Stimulated activated CD4-positive, alpha-beta T cell treated with anti-CD3 and anti-CD28 coated beads, Interleukin-1b, Interleukin-23, amount 100 ng/mL, for 48 hours (primary cell): ENCODE results near the gene FHL2.
"Not testable (repeated sequence)": the region's sequence is repeated elsewhere in the genome, so short reads cannot be mapped to it uniquely, and the experiment has no call there.

ENCODE experiments used
- DNase-seq: peaks from one replicate; pipeline ENCODE4 v3.0.0-alpha.2; 2020

The FHL2 gene, protein sequence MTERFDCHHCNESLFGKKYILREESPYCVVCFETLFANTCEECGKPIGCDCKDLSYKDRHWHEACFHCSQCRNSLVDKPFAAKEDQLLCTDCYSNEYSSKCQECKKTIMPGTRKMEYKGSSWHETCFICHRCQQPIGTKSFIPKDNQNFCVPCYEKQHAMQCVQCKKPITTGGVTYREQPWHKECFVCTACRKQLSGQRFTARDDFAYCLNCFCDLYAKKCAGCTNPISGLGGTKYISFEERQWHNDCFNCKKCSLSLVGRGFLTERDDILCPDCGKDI

GRCh38 chr2:105398336-105399206, at the start of gene FHL2:
FHL2 (minus strand) TSS chr2:105399051; CDS start chr2:105386516, 12,535 bp downstream.
- DNase-seq: peak; percentile 70

DNA sequence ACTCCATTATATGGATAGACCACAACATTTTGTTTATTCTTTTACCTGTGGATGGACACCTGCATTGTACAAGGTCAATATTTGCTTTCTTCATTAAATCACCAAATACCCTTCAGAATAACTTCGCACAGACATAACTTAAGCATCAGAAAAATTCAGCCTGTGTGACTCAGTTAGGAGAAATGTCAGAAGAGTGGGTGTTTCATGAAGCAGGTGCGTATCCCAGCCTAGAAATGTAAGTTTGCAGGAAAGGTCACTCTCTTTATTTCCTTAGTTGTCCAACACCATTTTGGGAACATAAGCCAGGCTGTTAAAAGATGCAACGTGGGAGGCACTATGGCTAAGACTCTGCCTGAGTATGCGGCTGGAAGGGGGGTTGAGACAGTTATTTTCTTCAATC, 48.6 kb upstream of the FHL2 start:
- DNase-seq: no peak

DNA sequence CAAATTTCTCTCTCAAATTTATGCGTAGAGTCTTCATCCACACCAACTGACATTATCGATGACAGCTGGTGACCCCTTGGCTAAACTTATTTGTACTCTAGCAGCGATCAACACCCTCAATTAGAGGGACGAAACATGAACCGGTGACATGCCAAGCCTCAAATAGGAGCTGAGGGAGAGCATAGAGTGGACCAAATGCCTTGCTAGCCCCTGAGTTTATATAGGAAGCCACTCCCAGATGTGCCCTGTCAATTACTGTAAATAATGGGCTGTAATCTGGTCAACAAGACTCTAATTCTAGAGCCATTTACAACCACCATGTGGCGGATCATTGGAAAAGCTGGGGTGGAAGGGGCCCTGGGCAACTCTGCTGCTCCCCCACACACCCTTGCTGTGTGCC, 47.6 kb upstream of the FHL2 start:
- DNase-seq: no peak

GRCh38 chr2:105445976-105446375, 47.1 kb upstream of the FHL2 start:
- DNase-seq: no peak

- DNase-seq: no peak
These were observed 46.6 kb upstream of the FHL2 start for GRCh38 chr2:105445498-105445897.

GRCh38 chr2:105443617-105444598, 45.1 kb upstream of the FHL2 start:
- DNase-seq: no peak

DNA sequence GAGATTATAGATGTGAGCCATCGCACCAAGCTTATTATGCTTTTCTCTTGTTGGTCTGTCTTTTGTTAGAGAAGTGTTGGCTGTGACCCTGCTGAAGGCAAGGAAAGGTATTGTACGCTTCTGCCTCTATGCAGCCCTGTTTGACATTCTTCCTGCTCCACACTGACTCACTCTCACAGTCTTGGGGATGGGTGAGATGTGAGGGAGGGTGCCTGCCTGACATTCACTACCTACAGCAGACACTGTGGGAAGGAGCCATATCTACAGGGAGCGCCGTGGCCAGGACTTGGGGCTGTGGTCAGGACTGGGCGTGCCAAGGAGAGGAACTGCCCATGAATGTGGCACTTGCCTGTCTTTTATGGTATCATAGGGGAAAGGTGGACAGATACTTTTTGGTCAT, 43.9 kb upstream of the FHL2 start:
- no peak for DNase-seq

GRCh38 chr2:105442056-105442455, 43.2 kb upstream of the FHL2 start:
- DNase-seq: no peak

DNA sequence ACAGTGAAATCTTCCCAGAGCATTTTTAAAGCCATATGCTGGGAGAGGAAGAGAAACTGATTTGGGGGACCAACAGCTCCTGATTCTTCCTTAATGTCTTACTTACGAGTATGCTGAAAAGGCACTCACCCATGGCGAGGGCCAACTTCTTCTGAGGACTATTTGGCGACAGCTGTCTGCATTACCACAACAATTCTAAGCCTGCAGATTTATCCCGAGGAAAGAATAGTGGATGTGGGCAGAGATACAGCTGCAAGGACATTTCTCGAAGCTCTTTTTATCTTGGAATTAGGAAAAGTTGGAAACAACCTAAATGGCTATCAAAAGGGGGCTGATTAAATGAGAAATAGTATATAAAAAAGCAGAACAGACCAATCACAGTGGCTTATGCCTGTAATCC, 40.3 kb upstream of the FHL2 start:
- no peak for DNase-seq

- DNase-seq: no peak
These were observed 39.5 kb upstream of the FHL2 start for GRCh38 chr2:105438104-105438929.

- DNase-seq: no peak
These were observed 38.9 kb upstream of the FHL2 start for GRCh38 chr2:105437708-105438103.

- no peak for DNase-seq
These were observed 33.9 kb upstream of the FHL2 start for GRCh38 chr2:105432749-105433148.

DNA sequence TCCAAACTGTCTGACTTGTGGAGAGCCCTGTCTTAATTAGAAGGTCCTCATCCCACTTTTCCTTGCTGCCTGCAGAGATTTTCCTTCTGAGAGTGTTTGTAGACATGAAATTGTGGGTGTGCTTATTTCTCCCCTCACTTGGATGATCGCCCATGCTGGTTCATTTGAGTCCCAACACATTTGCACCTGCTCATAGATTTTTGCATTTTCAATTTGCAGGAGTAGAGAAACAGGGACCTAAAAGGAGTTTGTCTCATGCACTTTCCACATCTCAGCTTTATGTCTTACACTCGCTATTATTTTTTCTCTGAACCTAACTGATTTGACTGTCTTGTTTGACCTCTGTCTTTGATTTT, 33.2 kb upstream of the FHL2 start:
- DNase-seq: no peak

DNA sequence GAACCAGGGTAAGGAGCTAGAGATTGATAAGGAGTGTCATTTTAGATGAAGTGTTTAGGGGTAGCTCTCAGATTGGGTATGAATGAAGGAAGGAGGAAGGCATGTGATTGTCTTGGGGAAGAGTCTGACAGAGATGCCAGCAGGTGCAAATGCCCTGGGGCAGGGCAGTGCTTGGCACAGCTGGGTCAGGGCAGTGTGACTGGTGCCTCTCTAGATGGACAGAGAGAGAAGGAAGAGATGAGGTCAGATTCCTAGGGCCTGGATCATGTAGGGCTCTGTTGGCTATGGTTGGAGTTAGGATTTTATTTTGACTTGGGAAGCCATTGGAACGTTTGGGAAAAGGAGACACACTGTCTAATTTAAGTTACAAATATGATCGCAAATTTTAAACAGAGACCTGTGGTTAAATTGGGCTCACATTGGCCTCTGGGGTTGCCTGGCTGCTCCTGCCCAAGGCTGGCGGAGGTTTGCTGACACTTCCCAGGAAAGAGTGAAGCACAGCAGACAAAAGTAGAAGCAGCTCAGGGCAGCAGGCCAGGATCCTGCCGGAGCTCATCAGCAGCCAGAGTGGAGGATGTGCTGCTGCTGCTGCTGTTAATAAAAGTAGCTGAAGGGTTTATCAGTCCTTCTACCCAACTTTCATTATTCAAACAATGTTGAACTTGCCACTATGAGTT, 32.7 kb upstream of the FHL2 start:
- DNase-seq: no peak

- DNase-seq: no peak
These were observed 29.7 kb upstream of the FHL2 start for GRCh38 chr2:105428387-105429018.

DNA sequence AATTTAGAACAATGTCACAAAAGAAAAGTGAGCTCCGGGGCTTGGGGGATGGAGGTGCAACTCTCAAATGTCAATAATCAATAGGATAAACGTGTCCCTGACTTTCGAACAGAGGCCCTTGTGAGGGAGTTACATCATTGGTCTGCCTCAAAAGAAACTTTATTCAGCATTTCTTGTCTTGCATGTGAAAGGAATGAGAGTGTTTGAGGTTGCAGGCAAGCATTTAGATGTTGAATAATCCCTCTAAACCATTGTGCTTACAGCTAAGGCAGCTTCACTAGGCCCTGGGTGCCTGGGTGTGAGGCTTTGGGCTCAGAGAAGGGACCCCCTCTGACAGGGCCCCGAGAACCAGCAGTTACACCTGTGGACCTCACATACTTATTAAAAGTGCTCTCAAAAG, 28.6 kb upstream of the FHL2 start:
- no peak for DNase-seq

DNA sequence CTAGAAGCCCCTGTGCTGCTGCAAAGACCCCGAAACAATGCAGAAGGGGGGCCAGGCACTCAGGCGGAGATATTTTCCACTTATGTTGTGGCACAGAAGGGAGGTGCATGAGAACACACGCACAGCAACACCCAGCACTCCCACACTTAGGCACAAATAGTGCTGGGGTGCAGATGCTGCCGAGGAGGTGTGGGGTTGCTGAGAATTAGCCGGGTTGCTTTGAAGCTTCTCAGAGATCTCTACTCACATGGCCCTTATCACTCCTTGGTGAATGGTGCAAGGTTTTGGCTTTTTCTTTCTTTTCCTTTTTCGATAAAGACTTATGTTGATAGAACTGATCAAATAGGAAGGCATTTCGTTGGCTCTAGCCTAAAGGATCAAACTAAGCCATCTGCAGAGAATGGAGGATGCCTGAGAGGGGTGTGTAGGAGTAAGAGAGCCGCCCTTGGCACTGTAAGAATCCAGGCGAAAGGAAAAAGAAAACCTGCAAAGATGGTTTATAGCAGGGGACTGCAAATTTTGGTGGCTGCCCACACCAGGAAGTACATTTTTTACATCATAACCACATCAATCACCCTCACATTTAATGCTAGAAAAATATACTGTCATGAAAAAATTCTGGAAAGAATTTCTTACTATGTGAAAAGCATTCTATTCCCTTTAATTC, 27.9 kb upstream of the FHL2 start:
- no peak for DNase-seq

- no peak for DNase-seq
These were observed 27.2 kb upstream of the FHL2 start for GRCh38 chr2:105425936-105426625.

DNA sequence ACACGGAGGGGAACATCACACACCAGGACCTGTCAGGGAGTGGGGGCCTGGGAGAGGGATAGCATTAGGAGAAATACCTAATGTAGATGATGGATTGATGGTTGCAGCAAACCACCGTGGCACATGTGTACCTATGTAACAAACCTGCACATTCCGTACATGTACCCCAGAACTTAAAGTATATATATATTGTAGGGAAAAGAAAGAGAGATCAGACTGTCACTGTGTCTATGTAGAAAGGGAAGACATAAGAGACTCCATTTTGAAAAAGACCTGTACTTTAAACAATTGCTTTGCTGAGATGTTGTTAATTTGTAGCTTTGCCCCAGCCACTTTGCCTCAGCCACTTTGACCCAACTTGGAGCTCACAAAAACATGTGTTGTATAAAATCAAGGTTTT, 26.0 kb upstream of the FHL2 start:
- DNase-seq: not testable (repeated sequence)

GRCh38 chr2:105422801-105423200, 23.9 kb upstream of the FHL2 start:
- DNase-seq: no peak
